ENCODE data around the gene KIAA1671. TPM values are rescaled to one million over a fixed set of nuclear protein-coding genes. Genes with fewer than 3 reads are reported as not detected.

KIAA1671 gene
- total and polyA plus RNA-seq, 2 donors (not counting 1 experiment from before 2014, with no cell fraction given) = 0.01 to 0.02 TPM

DNA sequence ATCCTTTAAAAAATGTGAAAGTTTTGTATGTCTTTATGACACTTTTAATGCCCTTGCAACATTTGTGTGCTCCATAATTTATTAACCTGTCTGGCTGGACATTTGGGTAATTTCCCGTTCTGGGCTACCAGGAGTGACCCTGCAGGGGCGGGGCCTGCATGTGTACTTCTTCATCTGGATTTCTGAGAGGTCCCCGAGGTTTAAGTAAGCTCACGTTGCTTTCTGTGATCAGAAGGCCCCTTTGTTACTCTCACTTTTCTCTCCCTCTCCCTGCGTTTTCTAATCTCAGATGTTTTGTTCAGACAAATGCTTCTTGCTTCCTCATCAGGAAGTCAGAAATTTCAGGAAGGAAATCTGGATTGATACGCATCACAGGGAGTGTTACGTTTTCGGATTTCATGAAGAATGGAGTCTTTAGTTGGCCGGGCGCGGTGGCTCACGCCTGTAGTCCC is 168.3 kb downstream of the KIAA1671 start:
- Mint-ChIP-seq H3K27ac (no peak overlapping the region), H3K4me3 (no peak overlapping the region), H3K27me3 (peaks cover 25% of the 10 kb centered on the region), H3K9me3 (ENCODE audit: insufficient read depth) (no peaks in the 10 kb centered on the region), H3K4me1 (no peaks in the 10 kb centered on the region)
- Histone ChIP-seq H3K9ac (ENCODE audit: low read length) (no peak overlapping the region), H3K27ac (ENCODE audit: low read length in 2 of 2) (no peak overlapping the region), H3K4me3 (ENCODE audit: control extremely low read depth in 1 of 5, extremely low read depth in 1 of 5, insufficient read depth in 1 of 5, low read depth in 2 of 5, low read length in 4 of 5) (no peak overlapping the region), H3K36me3 (replicated peaks in 1 of 2; ENCODE audit: control extremely low read depth in 1 of 2, control insufficient read depth in 1 of 2, extremely low read depth in 1 of 2, insufficient read depth in 2 of 2, low read length in 1 of 2) (no peaks in the 10 kb centered on the region), H2AFZ (ENCODE audit: insufficient read depth, low read depth, low read length, poor library complexity, severe bottlenecking) (no peak overlapping the region), H3K4me2 (replicated peaks; ENCODE audit: low read depth, low read length, poor library complexity, severe bottlenecking) (no peak overlapping the region), H3K27me3 (replicated peaks in 1 of 4; ENCODE audit: control extremely low read depth in 1 of 4, control insufficient read depth in 3 of 4, insufficient read depth in 4 of 4, low read length in 3 of 4) (peaks cover 0 to 5% (median 0%) of the 10 kb centered on the region in 4 experiments), H3K4me1 (ENCODE audit: control insufficient read depth in 2 of 2, insufficient read depth in 2 of 2, low read length in 2 of 2) (no peaks in the 10 kb centered on the region), H3K79me2 (ENCODE audit: control insufficient read depth, insufficient read depth, low read length) (no peaks in the 10 kb centered on the region), H4K20me1 (ENCODE audit: control insufficient read depth, insufficient read depth, low read length, poor library complexity, severe bottlenecking) (no peaks in the 10 kb centered on the region), H3K9me3 (ENCODE audit: control extremely low read depth in 1 of 3, control insufficient read depth in 2 of 3, insufficient read depth in 1 of 3, low read length in 2 of 3) (peaks cover 0 to 5% (median 0%) of the 10 kb centered on the region in 3 donors)
- CTCF ChIA-PET = no interaction called here
- no peak for TF ChIP-seq EZH2 (IDR thresholded peaks at IDR 0.05; ENCODE audit: borderline replicate concordance, insufficient read depth, low read depth, low read length, poor library complexity, severe bottlenecking)
- TF ChIP-seq CTCF (IDR thresholded peaks at IDR 0.05) = no peak
- intact Hi-C loops (cut with micrococcal nuclease) = no loop called here
- WGBS (ENCODE audit: insufficient coverage) = 26% methylated on average over 11 of the region's 12 CpGs
- no peak for DNase-seq
- no peak for ATAC-seq (ENCODE audit: low read depth)
- POLR2A ChIA-PET = no interaction called here

GRCh38 chr22:25122136-25122764 is 169.7 kb downstream of the KIAA1671 start:
- Mint-ChIP-seq H3K4me3 (no peak overlapping the region), H3K27ac (no peak overlapping the region), H3K27me3 (peaks cover 25% of the 10 kb centered on the region), H3K4me1 (no peaks in the 10 kb centered on the region), H3K9me3 (ENCODE audit: insufficient read depth) (no peaks in the 10 kb centered on the region)
- intact Hi-C loops (cut with micrococcal nuclease) = no loop called here
- WGBS (ENCODE audit: insufficient coverage) = 89% methylated on average over 10 of the region's 14 CpGs
- DNase-seq (no peak), ATAC-seq (ENCODE audit: low read depth) (no peak)
- peaks cover 0 to 5% (median 0%) of the 10 kb centered on the region in 3 donors for H3K9me3 ChIP-seq (ENCODE audit: control extremely low read depth in 1 of 3, control insufficient read depth in 2 of 3, insufficient read depth in 1 of 3, low read length in 2 of 3)
- no peak for TF ChIP-seq CTCF (IDR thresholded peaks at IDR 0.05)
- no peak for TF ChIP-seq EZH2 (IDR thresholded peaks at IDR 0.05; ENCODE audit: borderline replicate concordance, insufficient read depth, low read depth, low read length, poor library complexity, severe bottlenecking)
- H3K36me3 ChIP-seq (replicated peaks in 1 of 2; ENCODE audit: control extremely low read depth in 1 of 2, control insufficient read depth in 1 of 2, extremely low read depth in 1 of 2, insufficient read depth in 2 of 2, low read length in 1 of 2) = no peaks in the 10 kb centered on the region
- peaks cover 0 to 5% (median 0%) of the 10 kb centered on the region in 4 experiments for H3K27me3 ChIP-seq (replicated peaks in 1 of 4; ENCODE audit: control extremely low read depth in 1 of 4, control insufficient read depth in 3 of 4, insufficient read depth in 4 of 4, low read length in 3 of 4)
- H2AFZ ChIP-seq (ENCODE audit: insufficient read depth, low read depth, low read length, poor library complexity, severe bottlenecking) = no peak overlapping the region
- no peaks in the 10 kb centered on the region for H4K20me1 ChIP-seq (ENCODE audit: control insufficient read depth, insufficient read depth, low read length, poor library complexity, severe bottlenecking)
- no peak overlapping the region for H3K4me2 ChIP-seq (replicated peaks; ENCODE audit: low read depth, low read length, poor library complexity, severe bottlenecking)
- no peak overlapping the region for H3K9ac ChIP-seq (ENCODE audit: low read length)
- no peak overlapping the region for H3K27ac ChIP-seq (ENCODE audit: low read length in 2 of 2)
- POLR2A ChIA-PET = no interaction called here
- CTCF ChIA-PET = no interaction called here
- H3K4me1 ChIP-seq (ENCODE audit: control insufficient read depth in 2 of 2, insufficient read depth in 2 of 2, low read length in 2 of 2) = no peaks in the 10 kb centered on the region
- no peak overlapping the region for H3K4me3 ChIP-seq (ENCODE audit: control extremely low read depth in 1 of 5, extremely low read depth in 1 of 5, insufficient read depth in 1 of 5, low read depth in 2 of 5, low read length in 4 of 5)
- no peaks in the 10 kb centered on the region for H3K79me2 ChIP-seq (ENCODE audit: control insufficient read depth, insufficient read depth, low read length)
